ENCODE measurements around the gene SLC22A2. TPM values are rescaled to one million over a fixed set of nuclear protein-coding genes. Genes with fewer than 3 reads are reported as not detected.

The SLC22A2 gene
- polyA plus RNA-seq, 1 donor (not counting 4 experiments of a cell fraction or from before 2014, with no cell fraction given) = not detected

- Histone ChIP-seq H3K79me2 (ENCODE audit: control insufficient read depth, insufficient read depth, low read length) (no peaks in the 10 kb centered on the region), H3K36me3 (ENCODE audit: control insufficient read depth in 2 of 2, extremely low read depth in 1 of 2, insufficient read depth in 2 of 2, low read length in 2 of 2) (no peaks in the 10 kb centered on the region), H3K9me1 (ENCODE audit: control insufficient read depth, extremely low read depth, insufficient read depth, low read length) (no peaks in the 10 kb centered on the region), H3K4me3 (ENCODE audit: control insufficient read depth in 2 of 3, extremely low read depth in 1 of 3, insufficient read depth in 2 of 3, low read depth in 1 of 3, low read length in 3 of 3) (no peak overlapping the region), H3K27me3 (ENCODE audit: control insufficient read depth, extremely low read depth, insufficient read depth, low read length) (no peaks in the 10 kb centered on the region), H3K4me1 (ENCODE audit: control insufficient read depth, extremely low read depth, insufficient read depth, low read length) (no peaks in the 10 kb centered on the region), H3K27ac (ENCODE audit: control insufficient read depth, insufficient read depth, low read length) (no peak overlapping the region), H2AFZ (ENCODE audit: control insufficient read depth, low read length) (no peak overlapping the region), H3K9me3 (ENCODE audit: control insufficient read depth, low read depth, low read length) (no peaks in the 10 kb centered on the region), H3K9ac (ENCODE audit: control insufficient read depth, extremely low read depth, insufficient read depth, low read length) (no peak overlapping the region), H3K4me2 (ENCODE audit: control insufficient read depth, extremely low read depth, insufficient read depth, low read depth, low read length) (no peak overlapping the region), H4K20me1 (ENCODE audit: control insufficient read depth, extremely low read depth, insufficient read depth, low read length) (no peaks in the 10 kb centered on the region)
- no peak for DNase-seq (ENCODE audit: low read depth, low spot score)
- dilution Hi-C loops (cut with MboI; ENCODE audit: extremely low pct_ligation_motif_present, low sequenced_read_pairs) = no loop called here
- no peak for FAIRE-seq
- TF ChIP-seq CTCF (optimal IDR thresholded peaks at IDR 0.05 in 1 of 3, IDR thresholded peaks at IDR 0.05 in 1 of 3, conservative IDR thresholded peaks at IDR 0.05 in 1 of 3; ENCODE audit: extremely low read depth in 1 of 3, insufficient read depth in 2 of 3, low read length in 3 of 3) = no peak
- no peak for TF ChIP-seq EZH2 (IDR thresholded peaks at IDR 0.05; ENCODE audit: low read length)
Observed at GRCh38 chr6:160267102-160267501, 8.5 kb upstream of the SLC22A2 start.

- TF ChIP-seq EZH2 (IDR thresholded peaks at IDR 0.05; ENCODE audit: low read length) (no peak), CTCF (optimal IDR thresholded peaks at IDR 0.05 in 1 of 3, IDR thresholded peaks at IDR 0.05 in 1 of 3, conservative IDR thresholded peaks at IDR 0.05 in 1 of 3; ENCODE audit: extremely low read depth in 1 of 3, insufficient read depth in 2 of 3, low read length in 3 of 3) (no peak)
- H3K4me3 ChIP-seq (ENCODE audit: control insufficient read depth in 2 of 3, extremely low read depth in 1 of 3, insufficient read depth in 2 of 3, low read depth in 1 of 3, low read length in 3 of 3) = no peak overlapping the region
- no peak overlapping the region for H3K9ac ChIP-seq (ENCODE audit: control insufficient read depth, extremely low read depth, insufficient read depth, low read length)
- H3K4me2 ChIP-seq (ENCODE audit: control insufficient read depth, extremely low read depth, insufficient read depth, low read depth, low read length) = no peak overlapping the region
- no peaks in the 10 kb centered on the region for H3K9me3 ChIP-seq (ENCODE audit: control insufficient read depth, low read depth, low read length)
- no peak overlapping the region for H2AFZ ChIP-seq (ENCODE audit: control insufficient read depth, low read length)
- H3K79me2 ChIP-seq (ENCODE audit: control insufficient read depth, insufficient read depth, low read length) = no peaks in the 10 kb centered on the region
- FAIRE-seq = no peak
- no peaks in the 10 kb centered on the region for H3K27me3 ChIP-seq (ENCODE audit: control insufficient read depth, extremely low read depth, insufficient read depth, low read length)
- H3K9me1 ChIP-seq (ENCODE audit: control insufficient read depth, extremely low read depth, insufficient read depth, low read length) = no peaks in the 10 kb centered on the region
- dilution Hi-C loops (cut with MboI; ENCODE audit: extremely low pct_ligation_motif_present, low sequenced_read_pairs) = no loop called here
- H3K4me1 ChIP-seq (ENCODE audit: control insufficient read depth, extremely low read depth, insufficient read depth, low read length) = no peaks in the 10 kb centered on the region
- no peaks in the 10 kb centered on the region for H4K20me1 ChIP-seq (ENCODE audit: control insufficient read depth, extremely low read depth, insufficient read depth, low read length)
- no peak overlapping the region for H3K27ac ChIP-seq (ENCODE audit: control insufficient read depth, insufficient read depth, low read length)
- H3K36me3 ChIP-seq (ENCODE audit: control insufficient read depth in 2 of 2, extremely low read depth in 1 of 2, insufficient read depth in 2 of 2, low read length in 2 of 2) = no peaks in the 10 kb centered on the region
- no peak for DNase-seq (ENCODE audit: low read depth, low spot score)
Observed at GRCh38 chr6:160265869-160266476, 7.4 kb upstream of the SLC22A2 start.

Measured in keratinocyte (primary cell).